Naive B cell (primary cell): Measurements from ENCODE around the gene CXCR5. TPM values are rescaled to one million over a fixed set of nuclear protein-coding genes. Genes with fewer than 3 reads are reported as not detected.

Experiments used
- ATAC-seq, 2 donors: fragments of 150-1000 bp; cut with Tn5 transposase; 2 replicates each; pipeline ENCODE4 v1.10.0; 2021; ENCODE audit warnings: low read depth in 2 of 2, mild to moderate bottlenecking in 2 of 2, moderate library complexity in 2 of 2
- DNase-seq: peaks from one replicate; pipeline ENCODE4 v3.0.0; 2022
- H3K27ac Mint-ChIP-seq, 6 donors: one replicate each; pipeline ENCODE4 v1.8.0; 2020 to 2022; ENCODE audit warnings: mild to moderate bottlenecking in 6 of 6, mixed read lengths in 6 of 6, moderate library complexity in 5 of 6, inconsistent platforms in 2 of 6
- H3K27me3 Mint-ChIP-seq, 3 donors: one replicate each; pipeline ENCODE4 v1.8.0; 2021 to 2022; ENCODE audit warnings: mixed read lengths in 3 of 3, mild to moderate bottlenecking in 1 of 3
- H3K36me3 Mint-ChIP-seq, 2 donors: one replicate each; pipeline ENCODE4 v1.8.0; 2020 to 2022; ENCODE audit warnings: mixed read lengths in 2 of 2, inconsistent platforms in 1 of 2, mild to moderate bottlenecking in 1 of 2
- H3K4me1 Mint-ChIP-seq, 3 donors: one replicate each; pipeline ENCODE4 v1.8.0; 2020 to 2022; ENCODE audit warnings: mixed read lengths in 3 of 3, inconsistent platforms in 1 of 3, mild to moderate bottlenecking in 1 of 3, moderate library complexity in 1 of 3
- H3K4me3 Mint-ChIP-seq, 8 donors: one replicate each; pipeline ENCODE4 v1.8.0; 2020 to 2022; ENCODE audit warnings: mild to moderate bottlenecking in 8 of 8, mixed read lengths in 8 of 8, moderate library complexity in 8 of 8, inconsistent platforms in 2 of 8
- H3K9me3 Mint-ChIP-seq, 7 donors: one replicate each; pipeline ENCODE4 v1.8.0; 2020 to 2022; ENCODE audit warnings: mixed read lengths in 7 of 7, mild to moderate bottlenecking in 5 of 7, inconsistent platforms in 2 of 7, moderate library complexity in 1 of 7
- polyA plus RNA-seq, 6 donors: library from polyadenylated mRNA; unstranded; fragments of 300-500 nt; fragmentation: Illumina TruSeq; gene quantifications; one replicate each; pipeline ENCODE4 v1.2.3, GENCODE V29; 2021; ENCODE audit warnings: low read depth in 6 of 6

The CXCR5 gene
- polyA plus RNA-seq, 6 donors from 2014 or later = 101 to 157 (median 116) TPM

DNA sequence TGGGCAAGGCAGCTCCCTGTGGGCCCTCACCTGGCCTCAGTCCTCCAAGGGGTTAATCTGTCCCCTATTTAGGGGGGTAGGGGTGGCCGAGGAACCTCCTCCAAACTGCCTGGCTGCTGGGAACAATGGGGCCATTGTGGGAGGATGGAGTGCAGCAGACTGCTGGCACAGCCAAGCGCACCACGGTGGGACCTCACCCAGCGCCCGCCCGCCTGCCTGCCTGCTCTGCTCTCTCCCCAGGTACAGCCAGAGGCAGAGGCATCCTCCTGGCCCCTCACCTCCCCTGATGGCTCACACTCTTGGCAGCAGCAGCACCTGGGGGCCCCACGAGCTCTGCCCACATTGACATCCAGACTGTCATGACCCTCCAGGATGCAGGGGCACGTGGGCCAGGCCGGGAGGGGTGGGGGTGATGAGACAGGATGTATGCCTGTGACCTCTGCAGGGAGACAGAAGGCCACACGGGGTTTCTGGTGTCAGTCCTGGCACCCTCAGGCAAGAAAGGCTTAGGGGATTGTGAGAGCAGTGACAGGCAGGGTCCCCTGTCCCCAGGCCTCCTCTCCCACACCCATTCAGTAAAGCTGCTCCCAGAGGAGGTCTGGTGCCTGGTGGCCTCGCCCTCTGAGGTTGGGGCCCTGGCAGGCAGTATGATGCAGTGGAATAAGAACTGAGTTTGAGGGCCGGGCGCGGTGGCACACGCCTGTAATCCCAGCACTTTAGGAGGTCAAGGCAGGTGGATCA is 30.7 kb downstream of the CXCR5 start:
- Mint-ChIP-seq H3K9me3 (no peaks in the 10 kb centered on the region), H3K4me3 (peak overlapping the region; percentile 67 to 88 (median 82)), H3K27ac (peak overlapping the region; percentile 90 to 99 (median 98)), H3K4me1 (peaks cover 68 to 89% (median 79%) of the 10 kb centered on the region in 3 donors), H3K27me3 (no peaks in the 10 kb centered on the region), H3K36me3 (no peaks in the 10 kb centered on the region)
- DNase-seq = peak; percentile 78
- ATAC-seq = peak; percentile 51 to 58

GRCh38 chr11:118914987-118915386 is 31.3 kb downstream of the CXCR5 start:
- H3K27ac Mint-ChIP-seq = peak overlapping the region; percentile 90 to 99 (median 98)
- no peaks in the 10 kb centered on the region for H3K9me3 Mint-ChIP-seq
- H3K36me3 Mint-ChIP-seq = no peaks in the 10 kb centered on the region
- DNase-seq = peak; percentile 56
- peak; percentile 50 to 53 for ATAC-seq
- H3K4me3 Mint-ChIP-seq = peak overlapping the region; percentile 67 to 88 (median 82)
- peaks cover 71 to 95% (median 82%) of the 10 kb centered on the region in 3 donors for H3K4me1 Mint-ChIP-seq
- no peaks in the 10 kb centered on the region for H3K27me3 Mint-ChIP-seq

GRCh38 chr11:118915396-118915795 is 31.7 kb downstream of the CXCR5 start:
- ATAC-seq (no peak), DNase-seq (no peak)
- H3K27ac Mint-ChIP-seq = peak overlapping the region; percentile 90 to 99 (median 98)
- peaks cover 75 to 99% (median 86%) of the 10 kb centered on the region in 3 donors for H3K4me1 Mint-ChIP-seq
- H3K27me3 Mint-ChIP-seq = no peaks in the 10 kb centered on the region
- no peaks in the 10 kb centered on the region for H3K9me3 Mint-ChIP-seq
- no peaks in the 10 kb centered on the region for H3K36me3 Mint-ChIP-seq
- peak overlapping the region in 7 of 8 donors; percentile 67 to 87 (median 79) for H3K4me3 Mint-ChIP-seq

DNA sequence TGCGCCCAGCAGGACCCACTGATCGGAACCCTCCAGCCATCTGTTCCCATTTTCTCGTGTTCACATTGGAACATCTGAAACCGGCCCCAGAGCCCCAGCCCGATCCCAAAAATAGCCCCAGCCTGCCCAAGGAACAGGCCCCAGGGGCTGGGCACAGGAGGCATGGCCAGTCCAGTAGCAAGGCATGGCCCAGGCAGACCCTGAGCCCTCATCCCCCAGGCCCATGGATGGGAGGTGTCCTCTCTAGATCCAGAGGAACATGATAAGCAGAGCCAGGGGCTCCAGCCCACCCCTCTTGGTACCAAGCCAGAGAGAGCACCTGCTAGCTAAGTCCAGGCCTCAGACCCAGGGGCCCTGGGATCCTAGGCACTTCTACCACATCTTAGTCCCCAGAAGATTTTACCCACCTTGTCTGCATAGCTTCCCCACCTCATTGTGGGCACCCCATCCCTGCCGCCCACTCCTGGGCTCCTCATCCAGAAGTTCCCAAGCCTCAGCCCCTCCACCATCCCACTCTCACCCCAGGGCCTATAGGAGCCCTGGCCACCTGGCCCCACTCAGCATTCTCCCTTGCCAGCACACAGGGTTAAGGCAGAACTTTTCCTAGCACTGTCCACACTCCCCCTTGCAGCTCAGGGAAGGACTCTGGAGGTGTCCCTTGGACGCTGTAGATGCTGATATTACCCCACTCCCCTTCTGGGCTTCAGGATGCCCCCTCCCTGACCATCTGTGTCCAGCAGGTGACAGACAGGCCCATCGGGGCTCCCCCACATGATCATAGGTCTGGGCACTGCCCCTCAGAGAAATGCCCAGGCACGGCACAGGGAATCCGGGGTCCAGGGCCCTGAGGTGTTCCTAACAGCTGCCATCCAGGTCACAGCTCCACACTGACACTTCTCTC is 32.5 kb downstream of the CXCR5 start:
- ATAC-seq (no peak), DNase-seq (no peak)
- Mint-ChIP-seq H3K36me3 (no peaks in the 10 kb centered on the region), H3K4me1 (peaks cover 79 to 99% (median 94%) of the 10 kb centered on the region in 3 donors), H3K9me3 (no peaks in the 10 kb centered on the region), H3K27me3 (no peaks in the 10 kb centered on the region), H3K4me3 (peak overlapping the region; percentile 2 to 87 (median 78)), H3K27ac (peak overlapping the region; percentile 90 to 99 (median 98))

GRCh38 chr11:118916842-118917388 is 33.2 kb downstream of the CXCR5 start:
- no peaks in the 10 kb centered on the region for H3K9me3 Mint-ChIP-seq
- ATAC-seq = no peak
- no peaks in the 10 kb centered on the region for H3K36me3 Mint-ChIP-seq
- peak overlapping the region in 6 of 8 donors; percentile 15 to 83 (median 42) for H3K4me3 Mint-ChIP-seq
- no peak for DNase-seq
- peaks cover 76 to 98% (median 91%) of the 10 kb centered on the region in 3 donors for H3K4me1 Mint-ChIP-seq
- peak overlapping the region; percentile 81 to 91 (median 88) for H3K27ac Mint-ChIP-seq
- H3K27me3 Mint-ChIP-seq = no peaks in the 10 kb centered on the region

- DNase-seq (no peak), ATAC-seq (no peak)
- peaks cover 73 to 91% (median 84%) of the 10 kb centered on the region in 3 donors for H3K4me1 Mint-ChIP-seq
- H3K27ac Mint-ChIP-seq = peak overlapping the region; percentile 81 to 92 (median 90)
- H3K27me3 Mint-ChIP-seq = no peaks in the 10 kb centered on the region
- no peaks in the 10 kb centered on the region for H3K9me3 Mint-ChIP-seq
- H3K4me3 Mint-ChIP-seq = peak overlapping the region in 7 of 8 donors; percentile 35 to 83 (median 60)
- H3K36me3 Mint-ChIP-seq = no peaks in the 10 kb centered on the region
Measured at GRCh38 chr11:118917481-118918127, 33.9 kb downstream of the CXCR5 start.

DNA sequence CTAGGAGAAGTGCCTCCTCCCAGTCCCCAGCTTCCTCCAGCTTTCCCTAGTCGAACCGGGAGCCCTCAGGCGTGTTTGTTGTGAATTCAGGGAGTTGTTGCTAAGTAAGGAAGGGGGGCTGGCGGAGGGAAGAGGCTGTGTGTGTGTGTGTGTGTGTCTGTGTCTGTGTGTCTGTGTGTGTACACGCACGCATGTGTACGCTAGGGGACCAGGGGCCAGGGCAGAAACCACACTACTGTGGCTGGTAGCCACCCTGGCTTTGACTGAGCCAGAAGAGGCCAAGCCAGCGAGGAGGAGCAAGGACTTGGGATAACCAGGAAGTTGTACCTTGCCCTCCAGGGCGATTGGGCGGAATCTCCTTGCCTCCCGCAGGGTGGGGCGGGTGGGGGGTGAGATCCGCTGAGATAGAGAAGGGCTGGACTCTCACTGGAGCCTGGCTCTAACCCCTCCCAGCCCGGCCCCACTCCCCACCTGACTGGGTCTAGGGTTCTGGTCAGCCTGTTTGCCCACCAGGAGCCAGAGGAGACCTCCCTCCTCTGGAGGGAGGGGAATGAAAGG is 34.5 kb downstream of the CXCR5 start:
- peaks cover 78 to 91% (median 82%) of the 10 kb centered on the region in 3 donors for H3K4me1 Mint-ChIP-seq

GRCh38 chr11:118918686-118919280 is 35.1 kb downstream of the CXCR5 start:
- H3K27me3 Mint-ChIP-seq = no peaks in the 10 kb centered on the region
- no peaks in the 10 kb centered on the region for H3K9me3 Mint-ChIP-seq
- peak overlapping the region in 5 of 6 donors; percentile 69 to 90 (median 83) for H3K27ac Mint-ChIP-seq
- no peaks in the 10 kb centered on the region for H3K36me3 Mint-ChIP-seq
- no peak for ATAC-seq
- peak overlapping the region in 6 of 8 donors; percentile 7 to 70 (median 48) for H3K4me3 Mint-ChIP-seq
- H3K4me1 Mint-ChIP-seq = peaks cover 81 to 92% (median 83%) of the 10 kb centered on the region in 3 donors
- no peak for DNase-seq

More for the DNA sequence above, 34.5 kb downstream of the CXCR5 start:
- ATAC-seq = no peak
- H3K36me3 Mint-ChIP-seq = no peaks in the 10 kb centered on the region
- no peak for DNase-seq
- peak overlapping the region in 5 of 6 donors; percentile 76 to 92 (median 90) for H3K27ac Mint-ChIP-seq
- no peaks in the 10 kb centered on the region for H3K9me3 Mint-ChIP-seq
- H3K27me3 Mint-ChIP-seq = no peaks in the 10 kb centered on the region
- peak overlapping the region in 5 of 8 donors; percentile 12 to 83 (median 60) for H3K4me3 Mint-ChIP-seq

DNA sequence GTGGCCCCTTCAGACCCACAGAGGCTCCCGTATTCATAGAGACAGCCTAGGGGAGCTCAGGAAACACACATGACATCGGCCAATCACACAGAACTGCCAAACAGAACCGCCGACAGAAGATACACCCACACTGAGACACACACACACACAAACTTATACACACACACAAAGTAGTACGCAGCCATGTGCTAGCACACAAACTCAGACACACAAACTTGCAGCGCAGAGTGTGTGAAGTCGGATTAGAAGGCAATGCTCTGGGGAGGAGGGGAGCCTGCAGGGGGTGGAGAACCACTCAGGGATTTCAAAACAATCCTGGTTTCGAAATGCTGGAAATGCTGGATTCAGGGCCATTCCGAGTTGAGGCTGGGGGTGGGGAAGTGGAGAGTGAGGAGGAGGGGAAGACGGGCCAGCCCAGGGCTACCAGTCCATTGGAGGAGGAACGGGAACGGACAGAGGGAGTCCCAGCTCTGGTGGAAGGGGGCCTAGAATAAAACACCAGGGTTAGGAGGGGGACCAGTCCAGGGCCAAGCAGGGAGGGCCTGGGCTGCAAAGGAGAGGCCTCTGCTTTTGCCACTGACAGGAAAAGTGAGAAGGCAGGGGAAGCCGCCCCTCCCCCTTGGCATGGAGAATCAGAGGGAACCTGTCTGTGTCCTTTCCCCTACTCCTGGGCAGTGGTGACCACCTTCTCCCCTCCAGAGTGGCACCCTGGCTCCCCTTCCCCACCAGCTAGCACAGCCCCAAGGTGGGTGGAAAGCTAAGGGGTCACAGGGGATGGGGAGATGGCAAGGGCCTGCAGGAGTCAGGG is 37.6 kb downstream of the CXCR5 start:
- peaks cover 0 to 7% of the 10 kb centered on the region in 2 donors for H3K36me3 Mint-ChIP-seq
- peak overlapping the region in 7 of 8 donors; percentile 30 to 72 (median 67) for H3K4me3 Mint-ChIP-seq
- ATAC-seq (no peak), DNase-seq (no peak)
- H3K9me3 Mint-ChIP-seq = peaks cover 0 to 2% (median under 1%) of the 10 kb centered on the region in 7 donors
- peaks cover 0 to 3% (median 2%) of the 10 kb centered on the region in 3 donors for H3K27me3 Mint-ChIP-seq
- H3K27ac Mint-ChIP-seq = peak overlapping the region in 4 of 6 donors; percentile 65 to 90 (median 78)
- H3K4me1 Mint-ChIP-seq = peaks cover 72 to 87% (median 77%) of the 10 kb centered on the region in 3 donors

DNA sequence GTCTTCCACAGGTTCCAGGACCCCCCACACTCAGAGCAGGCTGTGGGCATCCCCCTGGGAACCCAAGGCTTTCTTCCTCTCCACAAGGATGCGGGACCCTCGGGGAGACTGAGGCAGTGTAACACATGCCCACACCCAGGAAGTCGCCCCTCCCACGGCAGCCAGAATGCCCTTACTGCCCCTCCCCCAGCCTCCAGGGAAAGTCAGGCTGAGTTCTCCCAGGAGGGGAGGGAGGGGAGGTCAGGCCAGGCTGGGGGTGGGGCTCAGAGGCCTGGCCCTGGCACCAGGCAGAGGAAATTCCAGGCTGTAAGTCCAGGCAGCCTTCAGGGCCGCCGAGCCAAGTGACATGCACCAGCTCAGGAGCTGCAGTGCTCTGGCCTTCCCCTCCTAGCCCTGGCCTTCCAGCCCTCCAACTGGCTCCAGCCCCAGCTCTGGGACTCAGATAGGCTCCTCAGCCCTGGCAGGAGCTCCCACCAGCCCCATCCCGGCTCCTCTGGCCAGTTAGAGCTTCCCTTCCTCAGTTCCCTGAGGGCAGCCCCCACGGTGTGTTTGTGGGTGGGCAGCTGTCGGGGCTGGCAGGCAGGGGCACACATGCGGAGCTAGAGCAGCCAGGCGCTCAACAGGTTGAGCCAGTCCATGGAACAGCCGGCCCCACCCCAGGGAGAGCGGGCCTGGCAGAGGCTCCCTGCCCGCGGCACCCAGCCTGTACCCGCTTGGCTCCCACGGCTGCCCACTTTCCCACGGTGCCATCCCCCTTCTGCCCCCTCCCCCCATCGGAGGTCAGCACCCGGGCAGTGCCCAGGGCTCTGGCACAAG is 38.4 kb downstream of the CXCR5 start:
- DNase-seq = no peak
- Mint-ChIP-seq H3K9me3 (peaks cover 0 to 4% (median 1%) of the 10 kb centered on the region in 7 donors), H3K4me3 (peak overlapping the region in 2 of 8 donors; percentile 23 to 96), H3K27ac (peak overlapping the region in 1 of 6 donors; percentile 100), H3K4me1 (peaks cover 72 to 87% (median 75%) of the 10 kb centered on the region in 3 donors), H3K36me3 (peaks cover 0 to 10% of the 10 kb centered on the region in 2 donors), H3K27me3 (peaks cover 0 to 7% (median 5%) of the 10 kb centered on the region in 3 donors)
- no peak for ATAC-seq
